Tibial nerve (tissue), 4 donors: ENCODE measurements around the gene GAREM1. TPM values are rescaled to one million over a fixed set of nuclear protein-coding genes. Genes with fewer than 3 reads are reported as not detected.
A peak's percentile ranks its signal among the peaks of the same experiment; 100 is the strongest.

Experiments used
- DNase-seq, 2 donors: peaks; one replicate each; pipeline ENCODE4 v3.0.0-alpha.2; 2019; ENCODE audit warnings: low spot score in 2 of 2
- H3K27ac ChIP-seq, 4 donors: fragments of 200-600 bp; sonication (generic) in 3 of 4; one replicate each; pipeline ENCODE4 v1.5.1; 2017 to 2019; ENCODE audit warnings: mild to moderate bottlenecking in 1 of 4
- H3K27me3 ChIP-seq, 2 donors: fragments of 200-600 bp; sonication (generic) in 1 of 2; one replicate each; pipeline versions ENCODE4 v1.5.1 to v1.6.0; 2017 to 2019
- H3K36me3 ChIP-seq, 3 donors: fragments of 200-600 bp; sonication (generic); one replicate each; pipeline ENCODE4 v1.5.1; 2018 to 2019
- H3K4me1 ChIP-seq, 4 donors: fragments of 200-600 bp; sonication (generic) in 3 of 4; one replicate each; pipeline ENCODE4 v1.5.1; 2017 to 2019
- H3K4me3 ChIP-seq, 4 donors: fragments of 200-600 bp; sonication (generic) in 3 of 4; one replicate each; pipeline ENCODE4 v1.5.1; 2017 to 2019; ENCODE audit warnings: mild to moderate bottlenecking in 1 of 4, moderate library complexity in 1 of 4
- H3K9me3 ChIP-seq, 4 donors: fragments of 200-600 bp; sonication (generic) in 3 of 4; one replicate each; pipeline ENCODE4 v1.5.1; 2017 to 2019
- CTCF ChIP-seq, 5 experiments: fragments of 200-600 bp in 3 of 5; fragments of 450-650 bp in 2 of 5; sonication (generic) in 3 of 5; IDR thresholded peaks; one replicate each; pipeline ENCODE4 v1.5.1; 2016 to 2019; ENCODE audit warnings: antibody characterized with exemption in 5 of 5, mild to moderate bottlenecking in 3 of 5, moderate library complexity in 2 of 5
- EP300 ChIP-seq, 2 donors: sonication (generic); formaldehyde crosslinking; IDR thresholded peaks; one replicate each; pipeline ENCODE4 v1.6.1; 2017; ENCODE audit warnings: antibody characterized with exemption in 2 of 2, mild to moderate bottlenecking in 1 of 2
- POLR2A ChIP-seq, 2 donors: fragments of 450-650 bp; IDR thresholded peaks; one replicate each; pipeline ENCODE4 v1.6.1; 2017; ENCODE audit warnings: antibody characterized with exemption in 2 of 2, mild to moderate bottlenecking in 2 of 2, moderate library complexity in 2 of 2
- WGBS, 2 donors: methylation state at CpG; one replicate each; pipeline ENCODE4 v1.1.5; 2018; 5-methylcytosine and 5-hydroxymethylcytosine counted together
- total RNA-seq, 4 donors: library from RNA; depleted of rRNA; stranded (reverse); fragments of >200 nt; gene quantifications; one replicate each; pipeline ENCODE4 v1.1.0, GENCODE V29; 2016

Gene GAREM1
- total RNA-seq, 4 donors from 2014 or later: 25.1 to 33.0 (median 30.7) TPM

- no peaks in the 10 kb centered on the region for H3K27me3 ChIP-seq
- H3K9me3 ChIP-seq: no peaks in the 10 kb centered on the region
- peak overlapping the region; percentile 76 to 94 (median 84) for H3K4me3 ChIP-seq
- 1% methylated on average over 18 to 35 of the region's 41 CpGs for WGBS, 2 donors
- peak overlapping the region; percentile 81 to 94 (median 86) for H3K27ac ChIP-seq
- peaks cover 0 to 38% (median 2%) of the 10 kb centered on the region in 4 donors for H3K4me1 ChIP-seq
- no peak for TF ChIP-seq POLR2A (IDR thresholded peaks at IDR 0.05)
- no peak for TF ChIP-seq CTCF (IDR thresholded peaks at IDR 0.05)
- no peak for TF ChIP-seq EP300 (IDR thresholded peaks at IDR 0.05)
- peak in 1 of 2 donors; percentile 21 for DNase-seq
- H3K36me3 ChIP-seq: no peaks in the 10 kb centered on the region
Observed at GRCh38 chr18:32469691-32470459, 807 bp downstream of the GAREM1 start.

GRCh38 chr18:32469190-32469651 lies 1.5 kb downstream of the GAREM1 start:
- peak overlapping the region; percentile 76 to 94 (median 84) for H3K4me3 ChIP-seq
- WGBS, 2 donors: 4 to 16% methylated on average over 8 of the region's 8 CpGs
- H3K4me1 ChIP-seq: peaks cover 0 to 38% (median 2%) of the 10 kb centered on the region in 4 donors
- peak overlapping the region; percentile 81 to 94 (median 86) for H3K27ac ChIP-seq
- H3K36me3 ChIP-seq: no peaks in the 10 kb centered on the region
- TF ChIP-seq EP300 (IDR thresholded peaks at IDR 0.05) (peak in 1 of 2 donors; percentile 58), CTCF (IDR thresholded peaks at IDR 0.05) (peak in 4 of 5 experiments; percentile 16 to 48 (median 26)), POLR2A (IDR thresholded peaks at IDR 0.05) (peak in 1 of 2 donors; percentile 11)
- peak in 1 of 2 donors; percentile 17 for DNase-seq
- H3K9me3 ChIP-seq: no peaks in the 10 kb centered on the region
- H3K27me3 ChIP-seq: no peaks in the 10 kb centered on the region

DNA sequence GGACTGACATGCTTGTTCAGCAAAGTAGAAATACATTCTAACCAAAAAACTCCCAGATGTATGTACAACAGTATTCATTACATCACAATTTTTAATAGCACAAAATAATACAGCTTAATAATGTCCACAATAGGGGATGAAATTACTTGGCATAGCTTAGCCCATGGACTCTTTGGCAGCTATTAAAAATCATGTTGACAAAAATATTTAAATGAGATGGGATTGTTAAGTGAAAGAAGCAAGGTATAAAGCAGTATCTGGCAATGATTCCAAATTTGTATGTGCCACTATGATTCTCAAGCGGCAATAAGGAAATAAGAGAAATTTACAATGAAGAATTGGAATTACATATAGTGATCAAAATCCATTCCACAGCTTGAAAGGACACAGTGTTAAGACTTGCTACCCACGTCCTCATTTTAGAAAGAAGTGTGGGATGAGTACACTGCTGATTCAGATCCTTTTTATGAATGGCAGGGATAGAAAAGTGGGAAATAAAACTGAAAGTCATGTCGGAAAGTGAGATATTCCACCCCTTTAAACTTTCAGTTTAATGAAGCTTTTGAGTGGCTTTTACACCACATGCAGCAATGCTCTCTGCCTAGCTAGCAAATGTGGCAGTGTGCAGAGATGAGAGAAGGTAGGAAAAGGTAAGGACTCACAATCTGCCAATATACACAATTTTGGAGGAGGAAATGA lies 2.4 kb downstream of the GAREM1 start:
- Histone ChIP-seq H3K27me3 (no peaks in the 10 kb centered on the region), H3K9me3 (no peaks in the 10 kb centered on the region), H3K27ac (peak overlapping the region; percentile 81 to 94 (median 86)), H3K4me1 (peaks cover 0 to 38% (median 2%) of the 10 kb centered on the region in 4 donors), H3K36me3 (no peaks in the 10 kb centered on the region), H3K4me3 (peak overlapping the region; percentile 76 to 94 (median 84))
- TF ChIP-seq EP300 (IDR thresholded peaks at IDR 0.05) (peak in 1 of 2 donors; percentile 59), CTCF (IDR thresholded peaks at IDR 0.05) (no peak)
- DNase-seq: no peak
- 11 to 21% methylated on average over 3 of the region's 3 CpGs for WGBS, 2 donors

DNA sequence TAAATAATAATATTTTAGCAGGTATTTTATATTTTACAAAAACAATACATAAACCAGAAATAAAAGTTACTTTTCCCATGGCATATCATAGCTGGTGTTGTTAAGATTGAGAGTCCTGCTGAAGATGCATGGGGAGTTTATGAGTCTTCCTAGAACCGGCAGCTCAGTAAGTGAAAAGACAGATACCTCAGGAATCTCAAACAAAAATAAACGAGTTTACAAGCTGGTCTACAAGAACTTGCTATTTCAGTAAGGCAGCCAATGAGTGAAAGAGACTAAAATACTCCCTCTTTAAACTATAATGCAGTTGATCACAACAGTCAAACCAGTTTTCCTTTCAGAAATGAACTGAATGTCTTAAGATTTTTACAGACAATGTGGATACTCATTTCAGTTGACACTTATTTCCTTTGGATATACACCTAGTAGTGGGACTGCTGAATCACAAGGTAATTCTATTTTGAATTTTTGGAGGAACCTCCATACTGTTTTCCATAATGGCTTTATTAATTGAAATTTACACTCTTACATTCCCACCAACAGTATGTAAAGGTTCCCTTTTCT lies 8.9 kb downstream of the GAREM1 start:
- Histone ChIP-seq H3K27me3 (no peaks in the 10 kb centered on the region), H3K27ac (no peak overlapping the region), H3K9me3 (no peaks in the 10 kb centered on the region), H3K4me3 (no peak overlapping the region), H3K4me1 (peaks cover 0 to 33% (median 0%) of the 10 kb centered on the region in 4 donors), H3K36me3 (no peaks in the 10 kb centered on the region)
- 57 to 65% methylated on average over 2 of the region's 2 CpGs for WGBS, 2 donors
- no peak for TF ChIP-seq CTCF (IDR thresholded peaks at IDR 0.05)
- DNase-seq: no peak
